GM12874 (cell line): ENCODE measurements around the gene CD9.

Experiments used
- CTCF ChIP-seq: IDR thresholded peaks from 2 replicates; pipeline ENCODE4 v1.5.1; 2011; ENCODE audit warnings: low read depth, mild to moderate bottlenecking, control low read depth, low read length, moderate library complexity; ENCODE audit not compliant: insufficient read depth

CD9 gene

DNA sequence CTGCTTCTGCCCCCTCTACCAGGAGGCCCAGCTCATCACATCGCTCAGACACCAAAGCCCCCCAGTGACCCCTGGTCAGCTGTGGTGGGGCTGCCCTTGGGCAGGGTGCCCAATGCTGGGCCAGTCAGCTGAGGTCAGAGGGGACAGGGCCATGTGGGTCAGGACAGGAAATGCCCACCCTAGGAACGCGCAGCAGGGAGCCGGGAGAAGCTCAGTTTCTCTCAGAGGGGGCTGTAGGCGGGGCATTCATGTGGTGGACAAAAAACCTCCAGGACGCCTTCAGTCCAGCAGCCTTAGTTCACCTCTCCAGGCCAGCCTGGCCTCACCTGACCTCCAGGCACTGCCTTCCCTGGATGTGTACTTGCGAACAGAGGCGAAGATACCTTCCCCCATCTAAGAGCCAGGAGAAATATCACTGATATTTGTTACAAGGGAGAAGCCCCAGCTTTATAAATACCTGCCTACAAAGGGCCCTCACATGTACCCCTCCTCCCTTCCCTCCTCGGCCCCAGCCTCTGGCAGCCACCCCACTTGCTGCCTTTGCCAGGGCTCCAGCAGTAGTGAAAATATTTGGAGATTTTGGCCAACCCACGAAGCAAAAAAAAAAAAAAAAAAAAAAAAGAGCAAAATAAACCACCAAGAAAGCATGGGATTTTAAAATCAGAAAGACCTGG lies 68.4 kb downstream of the CD9 start:
- no peak for TF ChIP-seq CTCF

- no peak for TF ChIP-seq CTCF
These were observed 69.8 kb downstream of the CD9 start for GRCh38 chr12:6269986-6270385.

DNA sequence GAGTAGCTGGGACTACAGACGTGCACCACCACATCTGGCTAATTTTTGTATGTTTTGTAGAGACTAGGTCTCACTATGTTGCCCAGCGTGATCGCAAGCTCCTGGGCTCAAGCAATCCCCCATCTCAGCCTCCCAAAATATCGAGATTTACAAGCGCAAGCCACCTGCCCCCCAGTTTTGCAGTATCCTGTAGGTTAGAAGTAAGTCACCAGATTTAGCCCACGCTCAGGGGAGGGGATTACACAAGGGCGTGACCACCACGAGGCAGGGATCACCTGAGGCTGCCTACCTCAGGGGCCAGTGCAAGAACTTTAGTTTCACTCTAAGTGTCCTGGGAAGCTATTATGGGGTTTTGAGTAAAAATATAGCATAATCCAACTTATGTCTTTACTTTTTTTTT lies 71.1 kb downstream of the CD9 start:
- TF ChIP-seq CTCF = no peak

- no peak for TF ChIP-seq CTCF
These were observed 72.4 kb downstream of the CD9 start for GRCh38 chr12:6272300-6273204.

GRCh38 chr12:6273205-6273540 lies 73.0 kb downstream of the CD9 start:
- TF ChIP-seq CTCF = no peak

DNA sequence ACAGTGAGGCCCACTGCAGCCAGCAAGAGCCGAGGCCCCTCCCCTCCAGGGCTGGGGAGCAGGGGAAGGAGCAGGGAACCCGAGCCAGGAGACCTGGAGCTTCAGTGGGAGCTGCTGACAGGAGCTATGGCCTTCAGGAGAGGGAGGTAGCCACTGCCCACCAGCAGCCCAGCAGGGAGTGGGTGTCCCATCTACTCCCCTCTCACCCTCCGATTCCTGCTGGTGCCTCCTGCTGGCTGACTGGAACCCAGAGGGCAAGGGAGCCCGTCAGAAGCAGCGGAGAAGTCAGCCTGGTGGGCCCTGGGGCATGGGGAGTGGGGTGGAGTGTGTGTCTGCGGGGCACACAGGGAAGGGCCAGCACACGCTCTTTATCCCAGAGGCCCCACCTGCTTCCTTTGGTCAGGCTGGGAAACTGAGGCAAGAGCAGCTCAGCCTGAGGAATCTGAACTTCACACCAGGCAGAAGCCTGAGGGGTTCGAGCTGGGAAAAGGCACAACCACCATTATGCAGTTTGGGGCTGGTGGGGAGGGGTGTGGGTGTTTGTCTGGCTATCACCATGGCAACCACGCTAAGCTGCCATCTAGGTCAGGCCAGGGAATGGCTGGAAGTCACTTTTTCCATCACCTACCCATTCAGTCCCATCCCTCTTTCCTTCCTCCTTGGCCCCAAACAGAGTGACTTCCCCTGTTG lies 73.5 kb downstream of the CD9 start:
- TF ChIP-seq CTCF = 0 out of 2 replicates have a peak, but pooled peaks have one; percentile 7
